GM21576 (cell line): ENCODE results near the gene TOR3A.
"Not testable (repeated sequence)": the region's sequence is repeated elsewhere in the genome, so short reads cannot be mapped to it uniquely, and the experiment has no call there.

Experiments used
- ATAC-seq: cut with Tn5 transposase; IDR thresholded peaks from one replicate; pipeline ENCODE4 v1.9.1; 2021; ENCODE audit warnings: mild to moderate bottlenecking, moderate library complexity; ENCODE audit not compliant: unreplicated experiment

Gene TOR3A

GRCh38 chr1:179081687-179082332, at the start of gene TOR3A:
Gene TOR3A, plus strand, starts transcription at chr1:179082070. Its CDS starts 59 bp downstream, at chr1:179082129.
- peak; percentile 87 for ATAC-seq

- ATAC-seq = peak; percentile 71
Measured at GRCh38 chr1:179034720-179035119, 47.1 kb upstream of the TOR3A start.

GRCh38 chr1:179036844-179037465, 44.9 kb upstream of the TOR3A start:
- ATAC-seq = peak; percentile 44

GRCh38 chr1:179038528-179039281, 43.2 kb upstream of the TOR3A start:
- no peak for ATAC-seq

GRCh38 chr1:179039502-179040174, 42.2 kb upstream of the TOR3A start:
- ATAC-seq = not testable (repeated sequence)

GRCh38 chr1:179040175-179040551, 41.7 kb upstream of the TOR3A start:
- ATAC-seq = not testable (repeated sequence)

- no peak for ATAC-seq
Measured at GRCh38 chr1:179042087-179042486, 39.8 kb upstream of the TOR3A start.

GRCh38 chr1:179042700-179043099, 39.2 kb upstream of the TOR3A start:
- ATAC-seq = no peak

- ATAC-seq = no peak
Measured at GRCh38 chr1:179043266-179043665, 38.6 kb upstream of the TOR3A start.

GRCh38 chr1:179043907-179044306, 38.0 kb upstream of the TOR3A start:
- no peak for ATAC-seq

- no peak for ATAC-seq
Measured at GRCh38 chr1:179046808-179047635, 34.8 kb upstream of the TOR3A start.

- ATAC-seq = no peak
Measured at GRCh38 chr1:179047636-179047997, 34.3 kb upstream of the TOR3A start.

GRCh38 chr1:179048339-179049124, 33.3 kb upstream of the TOR3A start:
- no peak for ATAC-seq

GRCh38 chr1:179052776-179053175, 29.1 kb upstream of the TOR3A start:
- ATAC-seq = no peak

- ATAC-seq = no peak
Measured at GRCh38 chr1:179053486-179053885, 28.4 kb upstream of the TOR3A start.

- ATAC-seq = no peak
Measured at GRCh38 chr1:179055937-179056336, 25.9 kb upstream of the TOR3A start.

GRCh38 chr1:179058487-179059483, 23.1 kb upstream of the TOR3A start:
- ATAC-seq = no peak
